Measurements from ENCODE around the gene GALE.

Gene GALE

DNA sequence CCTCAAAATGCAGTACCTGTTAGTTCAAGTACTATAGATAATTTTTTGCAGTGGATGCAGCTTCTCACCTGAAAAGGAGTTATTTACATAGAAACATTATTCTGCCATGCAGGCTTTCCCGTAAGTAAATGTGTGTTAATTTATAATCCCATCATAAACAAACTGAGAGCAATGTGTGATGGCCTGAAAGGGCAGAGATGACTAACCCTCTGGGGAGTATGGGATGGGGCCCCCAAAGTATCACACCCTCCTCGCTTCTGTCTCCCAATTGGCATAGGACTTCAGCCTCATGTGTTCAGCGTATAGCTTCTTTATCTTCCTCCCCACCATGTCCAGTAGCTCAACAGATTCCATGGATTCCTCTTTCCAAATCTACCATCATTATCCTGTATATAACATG is 17.1 kb upstream of the GALE start:
- TF ChIP-seq, protein P1, sequence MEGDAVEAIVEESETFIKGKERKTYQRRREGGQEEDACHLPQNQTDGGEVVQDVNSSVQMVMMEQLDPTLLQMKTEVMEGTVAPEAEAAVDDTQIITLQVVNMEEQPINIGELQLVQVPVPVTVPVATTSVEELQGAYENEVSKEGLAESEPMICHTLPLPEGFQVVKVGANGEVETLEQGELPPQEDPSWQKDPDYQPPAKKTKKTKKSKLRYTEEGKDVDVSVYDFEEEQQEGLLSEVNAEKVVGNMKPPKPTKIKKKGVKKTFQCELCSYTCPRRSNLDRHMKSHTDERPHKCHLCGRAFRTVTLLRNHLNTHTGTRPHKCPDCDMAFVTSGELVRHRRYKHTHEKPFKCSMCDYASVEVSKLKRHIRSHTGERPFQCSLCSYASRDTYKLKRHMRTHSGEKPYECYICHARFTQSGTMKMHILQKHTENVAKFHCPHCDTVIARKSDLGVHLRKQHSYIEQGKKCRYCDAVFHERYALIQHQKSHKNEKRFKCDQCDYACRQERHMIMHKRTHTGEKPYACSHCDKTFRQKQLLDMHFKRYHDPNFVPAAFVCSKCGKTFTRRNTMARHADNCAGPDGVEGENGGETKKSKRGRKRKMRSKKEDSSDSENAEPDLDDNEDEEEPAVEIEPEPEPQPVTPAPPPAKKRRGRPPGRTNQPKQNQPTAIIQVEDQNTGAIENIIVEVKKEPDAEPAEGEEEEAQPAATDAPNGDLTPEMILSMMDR (IDR thresholded peaks at IDR 0.05; ENCODE audit: low read depth, low read length): no peak
- no peak for DNase-seq (ENCODE audit: extremely low read depth, low read depth)

DNA sequence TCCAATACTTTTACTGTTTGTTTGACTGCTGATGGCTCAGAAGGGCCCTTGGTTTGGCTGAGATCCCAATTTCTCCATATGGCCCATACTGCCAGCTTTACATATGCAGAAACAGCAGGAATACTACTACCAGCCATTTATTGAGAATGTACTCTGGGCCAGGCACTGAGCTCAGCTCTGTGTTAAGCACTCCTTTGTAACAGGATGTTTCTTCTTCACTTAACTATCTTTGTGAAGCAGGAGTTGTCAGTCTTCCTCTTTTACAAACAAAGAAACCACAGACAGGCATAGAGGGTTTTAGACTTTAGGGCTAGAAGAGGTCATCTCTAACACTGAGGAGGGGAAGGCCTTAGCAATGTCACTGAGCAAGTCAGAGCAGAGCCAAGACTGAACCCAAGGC is 16.4 kb upstream of the GALE start:
- TF ChIP-seq, protein P1 (IDR thresholded peaks at IDR 0.05; ENCODE audit: low read depth, low read length): no peak
- no peak for DNase-seq (ENCODE audit: extremely low read depth, low read depth)

DNA sequence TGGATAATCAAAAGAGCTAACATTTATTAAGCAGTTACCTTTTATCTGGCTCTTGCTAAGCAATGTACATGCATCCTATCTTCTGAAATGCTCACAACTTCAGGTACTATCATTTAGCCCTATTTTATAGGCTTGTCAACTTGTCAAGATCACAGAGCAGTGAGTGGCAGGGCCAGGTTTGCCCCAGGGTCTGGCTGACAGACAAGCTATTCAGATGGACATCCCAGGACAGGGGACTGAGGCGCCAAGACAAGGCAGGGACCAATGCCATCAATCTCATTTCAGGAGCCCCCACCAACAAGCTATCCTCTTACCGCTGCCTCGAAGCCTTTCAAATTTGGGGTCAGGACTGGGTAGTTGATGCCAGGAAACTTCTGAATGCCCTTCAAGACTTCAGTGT is 15.8 kb upstream of the GALE start:
- TF ChIP-seq, protein P1 (IDR thresholded peaks at IDR 0.05; ENCODE audit: low read depth, low read length): no peak
- no peak for DNase-seq (ENCODE audit: extremely low read depth, low read depth)

DNA sequence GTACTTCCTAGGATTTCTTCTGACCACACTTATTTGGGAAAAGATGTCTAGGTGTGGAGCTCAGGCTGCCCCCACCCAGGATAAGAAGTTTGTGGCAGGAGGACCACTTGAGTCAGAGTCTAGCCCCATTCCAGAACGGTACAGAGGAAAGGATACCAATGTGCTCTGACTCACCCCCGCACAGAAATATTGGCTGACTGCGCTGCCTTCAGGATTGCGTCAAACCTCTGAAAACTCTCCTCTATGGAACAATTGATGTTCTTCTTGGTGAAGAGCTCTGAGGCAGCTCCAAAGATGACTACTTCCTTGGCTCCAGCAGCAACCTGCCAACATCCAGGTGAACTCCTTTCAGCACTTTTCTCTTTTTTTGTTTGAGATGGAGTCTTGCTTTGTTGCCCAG is 13.5 kb upstream of the GALE start:
- TF ChIP-seq, protein P1 (IDR thresholded peaks at IDR 0.05; ENCODE audit: low read depth, low read length): no peak
- DNase-seq (ENCODE audit: extremely low read depth, low read depth): no peak

DNA sequence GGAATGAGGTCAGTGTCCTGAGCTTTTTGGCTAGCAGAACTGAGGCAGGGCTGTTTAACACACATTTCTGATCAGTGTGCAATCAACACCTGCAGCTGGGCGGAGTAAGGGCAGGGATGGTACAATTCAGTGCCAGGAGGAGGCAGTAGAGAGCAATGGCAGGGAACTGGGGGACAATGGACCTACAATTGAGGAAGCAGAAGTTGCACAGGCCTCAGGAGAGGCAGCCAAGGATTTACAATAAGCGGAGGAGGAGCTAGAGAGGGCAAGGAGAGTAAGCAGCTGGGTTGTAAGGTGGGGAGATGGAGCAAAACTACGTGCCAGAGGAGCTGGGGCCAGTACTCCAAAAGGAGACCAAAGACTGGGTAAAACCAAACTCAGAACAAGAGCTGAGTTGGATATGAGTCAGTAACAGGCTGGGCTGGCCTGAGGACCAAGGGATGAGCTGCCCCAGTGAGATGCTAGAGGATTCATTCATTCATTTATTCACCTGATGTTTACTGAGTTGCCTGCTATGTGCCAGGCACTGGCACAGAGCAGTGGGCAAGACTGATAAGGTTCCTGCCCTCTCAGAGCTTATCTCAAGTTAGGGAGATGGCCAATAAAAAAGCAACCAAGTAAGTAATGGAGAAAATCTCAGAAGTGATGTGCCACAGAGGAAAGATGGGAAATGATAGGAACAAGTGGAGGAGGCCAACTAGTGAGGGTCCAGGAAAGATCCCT is 10.4 kb upstream of the GALE start:
- TF ChIP-seq, protein P1 (IDR thresholded peaks at IDR 0.05; ENCODE audit: low read depth, low read length): peak; percentile 57
- no peak for DNase-seq (ENCODE audit: extremely low read depth, low read depth)

DNA sequence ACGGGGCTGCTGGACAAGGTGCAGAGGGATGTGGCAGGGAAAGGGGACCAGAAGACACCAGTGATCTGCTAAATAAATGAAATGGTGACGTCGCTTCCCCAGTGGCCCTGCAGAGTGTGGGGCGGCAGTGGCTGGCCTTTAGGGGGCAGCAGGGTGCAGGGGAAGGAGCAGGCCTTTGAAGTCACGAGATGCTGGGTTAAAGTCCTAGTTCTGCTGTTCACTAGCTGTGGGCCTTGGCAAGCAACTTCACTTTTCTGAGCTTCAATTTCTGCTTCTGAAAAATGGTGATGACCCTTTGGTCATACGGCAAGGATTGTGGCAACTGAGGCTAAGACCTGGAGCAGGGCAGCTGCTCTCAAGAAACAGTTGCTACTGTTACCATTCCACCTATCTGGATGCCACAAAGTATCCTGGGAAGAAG is 9.2 kb upstream of the GALE start:
- TF ChIP-seq, protein P1 (IDR thresholded peaks at IDR 0.05; ENCODE audit: low read depth, low read length): peak; percentile 73

DNA sequence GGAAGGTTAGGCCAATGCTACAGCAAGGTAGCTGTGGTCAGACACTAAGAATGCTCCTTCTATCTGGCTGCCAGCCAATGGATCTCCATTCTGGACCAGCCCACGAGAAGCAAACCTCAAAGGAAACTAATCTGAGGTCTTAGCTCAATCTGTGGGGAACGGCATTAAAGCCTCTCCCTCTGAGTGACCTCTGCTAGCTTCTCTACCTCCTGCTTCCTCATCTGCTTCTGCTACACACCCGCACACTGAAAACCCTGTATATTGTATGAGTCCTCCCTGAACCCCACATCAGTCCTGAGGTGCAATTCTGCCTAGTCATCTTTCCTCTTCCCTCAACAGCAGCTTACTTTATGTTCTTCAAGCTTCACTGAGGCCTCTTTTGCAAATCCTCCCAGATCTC is 6.9 kb upstream of the GALE start:
- TF ChIP-seq, protein P1 (IDR thresholded peaks at IDR 0.05; ENCODE audit: low read depth, low read length): no peak
- DNase-seq (ENCODE audit: extremely low read depth, low read depth): no peak

More for the DNA sequence above, 9.2 kb upstream of the GALE start:
- DNase-seq (ENCODE audit: extremely low read depth, low read depth): no peak
